IPS-20b (cell line): ENCODE data around the gene WSCD2.

Experiments used
- H3K27ac ChIP-seq: one replicate; pipeline ENCODE4 v1.5.1; 2013; ENCODE audit warnings: low read length
- H3K27me3 ChIP-seq: 2 replicates; pipeline ENCODE4 v1.6.1; 2013; ENCODE audit warnings: mild to moderate bottlenecking, low read length, inconsistent platforms; ENCODE audit not compliant: insufficient read depth
- H3K36me3 ChIP-seq: 2 replicates; pipeline ENCODE4 v1.6.1; 2013; ENCODE audit warnings: low read depth, mild to moderate bottlenecking, inconsistent platforms, low read length, moderate library complexity; ENCODE audit not compliant: insufficient read depth
- H3K4me1 ChIP-seq: 2 replicates; pipeline ENCODE4 v1.6.1; 2013; ENCODE audit warnings: mild to moderate bottlenecking, control low read depth, inconsistent platforms, low read length, moderate library complexity; ENCODE audit not compliant: insufficient read depth
- H3K4me3 ChIP-seq: 2 replicates; pipeline ENCODE4 v1.5.1; 2013; ENCODE audit warnings: mild to moderate bottlenecking, low read length, inconsistent platforms
- H3K9ac ChIP-seq: 2 replicates; pipeline ENCODE4 v1.6.1; 2013; ENCODE audit warnings: low read depth, mild to moderate bottlenecking, inconsistent platforms, low read length, moderate library complexity
- H3K9me3 ChIP-seq: 2 replicates; pipeline ENCODE4 v1.6.1; 2013; ENCODE audit warnings: mild to moderate bottlenecking, low read depth, low read length, inconsistent platforms; ENCODE audit not compliant: insufficient read depth

The WSCD2 gene

DNA sequence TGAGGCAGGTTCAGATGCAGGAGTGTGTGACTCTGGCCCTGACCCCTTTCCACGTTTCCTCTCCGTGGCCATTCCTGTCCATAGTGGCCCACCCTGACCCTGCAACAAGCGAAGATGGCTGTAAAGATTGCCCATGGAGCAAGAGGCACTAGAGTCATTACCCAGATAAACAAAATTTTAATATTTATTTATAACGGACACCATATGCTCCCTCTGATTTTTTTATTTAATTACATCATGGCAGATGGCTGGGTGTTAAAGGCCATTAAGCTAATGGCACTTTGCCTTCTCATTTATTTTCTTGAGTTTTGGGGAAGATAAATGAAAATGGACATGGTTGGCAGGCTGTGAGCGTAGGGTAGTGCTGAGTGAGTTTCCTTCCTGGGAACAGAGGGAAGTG lies 58.7 kb downstream of the WSCD2 start:
- Histone ChIP-seq H3K27ac (no peak overlapping the region), H3K9me3 (no peaks in the 10 kb centered on the region), H3K9ac (no peak overlapping the region), H3K36me3 (no peaks in the 10 kb centered on the region), H3K27me3 (no peaks in the 10 kb centered on the region), H3K4me1 (no peaks in the 10 kb centered on the region), H3K4me3 (no peak overlapping the region)

DNA sequence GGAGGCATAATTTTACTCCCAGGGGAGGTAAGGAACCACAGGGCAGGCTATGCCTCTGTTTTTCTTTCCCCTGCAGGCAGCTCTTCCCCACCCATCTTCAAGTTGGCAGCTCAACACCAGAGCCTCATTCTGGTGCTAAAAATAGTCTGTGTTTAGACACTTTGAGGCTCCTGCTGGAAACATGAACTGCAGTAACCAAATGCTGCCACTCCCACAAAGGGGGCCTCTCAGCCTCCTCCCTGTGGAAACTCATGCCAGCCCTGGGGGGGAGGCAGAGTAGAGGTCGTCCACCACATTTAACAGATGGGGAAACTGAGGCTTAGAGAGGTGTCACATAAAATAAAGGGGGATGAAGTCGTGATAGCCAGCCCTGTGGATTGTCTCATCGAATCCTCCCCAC lies 61.4 kb downstream of the WSCD2 start:
- no peaks in the 10 kb centered on the region for H3K27me3 ChIP-seq

DNA sequence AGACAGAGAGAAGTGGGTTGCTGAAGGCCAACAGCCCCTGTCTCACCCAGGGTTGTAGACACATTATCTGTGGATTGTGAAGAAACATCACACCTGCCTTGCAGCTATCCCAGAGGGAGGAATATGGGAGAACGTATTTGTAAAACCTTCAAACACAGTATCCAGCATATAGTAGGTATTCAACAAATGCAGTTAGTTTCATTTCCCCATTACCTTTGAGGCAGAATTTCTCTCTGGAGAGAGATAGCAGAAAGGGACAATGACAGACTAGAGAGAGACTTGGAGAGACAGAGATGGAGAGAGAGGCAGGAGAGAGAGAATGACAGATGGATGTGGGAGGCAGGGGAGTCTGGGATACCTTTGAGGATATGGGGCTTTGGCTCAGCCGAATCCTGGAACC lies 62.0 kb downstream of the WSCD2 start:
- H3K27ac ChIP-seq = no peak overlapping the region
- H3K4me1 ChIP-seq = no peaks in the 10 kb centered on the region
- H3K9ac ChIP-seq = no peak overlapping the region
- no peaks in the 10 kb centered on the region for H3K9me3 ChIP-seq
- no peak overlapping the region for H3K4me3 ChIP-seq
- H3K36me3 ChIP-seq = no peaks in the 10 kb centered on the region
- no peaks in the 10 kb centered on the region for H3K27me3 ChIP-seq

More for the DNA sequence above, 61.4 kb downstream of the WSCD2 start:
- no peaks in the 10 kb centered on the region for H3K9me3 ChIP-seq
- H3K4me1 ChIP-seq = no peaks in the 10 kb centered on the region
- H3K27ac ChIP-seq = no peak overlapping the region
- H3K4me3 ChIP-seq = no peak overlapping the region
- no peaks in the 10 kb centered on the region for H3K36me3 ChIP-seq
- no peak overlapping the region for H3K9ac ChIP-seq

GRCh38 chr12:108191938-108192337 lies 62.9 kb downstream of the WSCD2 start:
- Histone ChIP-seq H3K36me3 (no peaks in the 10 kb centered on the region), H3K4me3 (no peak overlapping the region), H3K27ac (no peak overlapping the region), H3K27me3 (no peaks in the 10 kb centered on the region), H3K9ac (no peak overlapping the region), H3K4me1 (no peaks in the 10 kb centered on the region), H3K9me3 (no peaks in the 10 kb centered on the region)

GRCh38 chr12:108193493-108193892 lies 64.4 kb downstream of the WSCD2 start:
- H3K9ac ChIP-seq = no peak overlapping the region
- no peaks in the 10 kb centered on the region for H3K9me3 ChIP-seq
- no peaks in the 10 kb centered on the region for H3K36me3 ChIP-seq
- H3K27me3 ChIP-seq = no peaks in the 10 kb centered on the region
- no peak overlapping the region for H3K27ac ChIP-seq
- H3K4me1 ChIP-seq = no peaks in the 10 kb centered on the region
- H3K4me3 ChIP-seq = no peak overlapping the region

DNA sequence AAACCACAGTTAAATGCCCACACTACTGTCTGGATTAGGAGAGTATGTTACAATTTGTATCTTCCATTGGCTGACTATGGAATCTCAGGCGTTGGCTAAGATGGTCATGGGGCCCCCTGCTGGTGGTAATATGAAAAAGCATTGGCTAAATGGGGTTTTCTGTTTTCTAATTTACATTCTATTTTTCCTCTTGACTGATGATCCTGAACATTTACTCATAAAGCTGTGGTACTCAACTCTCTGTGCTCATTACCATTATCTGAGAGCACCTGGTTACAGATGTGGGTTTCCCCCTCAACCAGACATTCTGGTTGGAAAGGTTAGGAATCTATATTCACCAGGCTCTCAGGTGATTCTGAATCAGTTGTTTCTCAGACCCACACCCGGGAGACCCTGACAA lies 64.8 kb downstream of the WSCD2 start:
- no peaks in the 10 kb centered on the region for H3K36me3 ChIP-seq
- no peaks in the 10 kb centered on the region for H3K9me3 ChIP-seq
- no peaks in the 10 kb centered on the region for H3K27me3 ChIP-seq
- H3K27ac ChIP-seq = no peak overlapping the region
- H3K4me1 ChIP-seq = no peaks in the 10 kb centered on the region
- no peak overlapping the region for H3K4me3 ChIP-seq
- H3K9ac ChIP-seq = no peak overlapping the region

GRCh38 chr12:108194585-108194984 lies 65.5 kb downstream of the WSCD2 start:
- H3K4me3 ChIP-seq = no peak overlapping the region
- no peak overlapping the region for H3K9ac ChIP-seq
- H3K27me3 ChIP-seq = no peaks in the 10 kb centered on the region
- no peaks in the 10 kb centered on the region for H3K4me1 ChIP-seq
- no peaks in the 10 kb centered on the region for H3K9me3 ChIP-seq
- no peaks in the 10 kb centered on the region for H3K36me3 ChIP-seq
- no peak overlapping the region for H3K27ac ChIP-seq

- no peak overlapping the region for H3K9ac ChIP-seq
- H3K9me3 ChIP-seq = no peaks in the 10 kb centered on the region
- no peak overlapping the region for H3K27ac ChIP-seq
- H3K36me3 ChIP-seq = no peaks in the 10 kb centered on the region
- no peaks in the 10 kb centered on the region for H3K27me3 ChIP-seq
- no peak overlapping the region for H3K4me3 ChIP-seq
- no peaks in the 10 kb centered on the region for H3K4me1 ChIP-seq
Observed at GRCh38 chr12:108196319-108196718, 67.2 kb downstream of the WSCD2 start.

GRCh38 chr12:108196921-108197320 lies 67.8 kb downstream of the WSCD2 start:
- H3K9ac ChIP-seq = no peak overlapping the region
- H3K9me3 ChIP-seq = no peaks in the 10 kb centered on the region
- H3K4me1 ChIP-seq = no peaks in the 10 kb centered on the region; the same call in 1 of the 2 replicates
- H3K27ac ChIP-seq = no peak overlapping the region
- H3K36me3 ChIP-seq = no peaks in the 10 kb centered on the region
- H3K27me3 ChIP-seq = no peaks in the 10 kb centered on the region
- H3K4me3 ChIP-seq = no peak overlapping the region

DNA sequence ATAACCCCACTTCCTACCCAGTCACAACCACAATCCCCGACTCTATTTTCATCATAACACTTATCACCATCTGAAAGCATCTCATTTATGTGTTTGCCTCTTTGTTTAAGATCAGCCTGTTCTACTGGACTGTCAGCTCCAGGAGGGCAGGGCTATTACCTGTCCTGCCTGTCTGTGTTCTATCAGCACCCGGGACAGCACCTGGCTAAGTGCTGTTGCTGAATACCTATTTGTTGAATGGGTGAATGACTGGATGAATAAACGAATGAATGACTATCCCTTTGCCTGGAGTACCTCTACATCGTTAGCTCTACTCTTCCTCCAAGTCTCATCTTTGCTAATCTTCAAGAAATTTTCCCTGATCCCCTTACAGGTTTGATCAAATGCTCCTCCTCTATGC lies 69.0 kb downstream of the WSCD2 start:
- H3K27me3 ChIP-seq = no peaks in the 10 kb centered on the region
- H3K4me1 ChIP-seq = no peaks in the 10 kb centered on the region; the same call in 1 of the 2 replicates
- no peaks in the 10 kb centered on the region for H3K36me3 ChIP-seq
- H3K4me3 ChIP-seq = no peak overlapping the region
- no peaks in the 10 kb centered on the region for H3K9me3 ChIP-seq
- H3K27ac ChIP-seq = no peak overlapping the region
- no peak overlapping the region for H3K9ac ChIP-seq

DNA sequence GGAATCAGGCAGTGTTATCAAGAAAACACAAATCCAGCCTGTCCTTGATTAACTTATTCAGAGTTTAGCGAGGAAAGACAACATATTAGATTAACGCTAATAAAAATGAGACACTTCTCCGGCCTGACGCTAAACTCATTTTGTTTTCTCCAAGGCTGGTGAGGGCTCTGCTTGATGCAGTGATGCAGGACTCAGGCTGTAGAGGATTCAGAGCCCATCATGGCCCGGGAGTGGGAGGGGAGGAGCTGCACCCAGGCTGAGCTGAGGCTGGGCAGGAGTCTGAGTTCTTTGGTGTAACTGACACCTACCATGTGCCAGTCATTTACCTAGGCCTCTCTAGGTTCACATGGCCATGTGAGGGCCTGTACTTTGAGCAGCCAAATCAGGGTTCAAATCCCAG lies 70.0 kb downstream of the WSCD2 start:
- Histone ChIP-seq H3K4me3 (no peak overlapping the region), H3K4me1 (no peaks in the 10 kb centered on the region; the same call in 1 of the 2 replicates), H3K27ac (no peak overlapping the region), H3K9ac (no peak overlapping the region), H3K27me3 (no peaks in the 10 kb centered on the region), H3K9me3 (no peaks in the 10 kb centered on the region), H3K36me3 (no peaks in the 10 kb centered on the region)

DNA sequence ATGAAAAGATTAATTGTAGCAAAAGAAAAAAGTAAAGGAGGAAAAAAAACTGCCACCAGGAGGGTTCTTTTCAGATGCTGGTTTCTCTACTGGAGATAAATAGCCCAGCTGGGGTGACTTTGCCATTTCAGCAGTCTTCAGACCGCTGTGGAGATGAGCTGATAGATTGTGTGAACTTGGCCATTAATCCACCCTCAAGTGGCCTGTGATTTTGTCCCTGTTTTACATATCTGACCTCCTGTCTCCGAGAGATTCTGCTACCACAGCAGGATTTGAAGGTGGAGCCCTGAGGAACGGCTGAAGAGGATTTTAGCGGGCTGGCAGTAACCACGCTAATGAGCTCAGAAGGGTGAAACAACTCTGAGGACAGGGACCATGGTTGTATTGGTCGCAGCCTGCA lies 72.7 kb downstream of the WSCD2 start:
- no peaks in the 10 kb centered on the region for H3K9me3 ChIP-seq
- H3K9ac ChIP-seq = no peak overlapping the region
- no peaks in the 10 kb centered on the region for H3K27me3 ChIP-seq
- H3K36me3 ChIP-seq = no peaks in the 10 kb centered on the region
- no peak overlapping the region for H3K4me3 ChIP-seq
- H3K27ac ChIP-seq = no peak overlapping the region
- no peaks in the 10 kb centered on the region; the same call in 1 of the 2 replicates for H3K4me1 ChIP-seq
